ENCODE measurements around the gene CCL3.

DNA sequence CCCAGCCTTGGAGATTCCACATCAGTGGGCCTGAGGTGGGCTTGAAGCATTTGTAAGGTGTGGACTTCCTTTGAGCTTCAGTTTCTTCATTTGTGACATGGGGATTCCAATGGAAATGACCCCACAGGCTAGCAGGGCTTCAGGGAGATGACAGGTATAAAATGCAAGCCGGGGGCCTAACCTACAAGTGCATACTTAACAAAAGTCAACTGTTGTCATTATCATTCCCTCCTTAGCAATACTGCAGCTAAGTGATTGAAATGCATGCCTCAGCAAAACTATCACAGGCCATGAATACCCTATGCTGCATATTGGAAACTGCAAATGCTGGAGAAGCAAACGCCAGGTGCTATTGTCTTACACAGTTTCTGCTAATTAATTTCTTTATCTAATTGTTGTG, 33.5 kb upstream of the CCL3 start:
- TF ChIP-seq ZNF274 (IDR thresholded peaks at IDR 0.05; ENCODE audit: low read depth, low read length) (no peak), YY1 (IDR thresholded peaks at IDR 0.05; ENCODE audit: insufficient read depth, insufficient read length) (no peak), SUZ12 (IDR thresholded peaks at IDR 0.05; ENCODE audit: extremely low read depth, insufficient read depth, insufficient read length) (no peak)
